22Rv1 (cell line): ENCODE measurements around the gene NCOR2.

Experiments used
- CTCF ChIP-seq: fragments of 450-650 bp; IDR thresholded peaks from 2 replicates; pipeline ENCODE4 v1.5.1; 2017; ENCODE audit warnings: mild to moderate bottlenecking
- ZFX ChIP-seq: fragments of 450-650 bp; IDR thresholded peaks from 2 replicates; pipeline ENCODE4 v1.6.1; 2017; ENCODE audit warnings: antibody characterized with exemption, borderline replicate concordance

- TF ChIP-seq CTCF (no peak), ZFX (no peak)
Measured at GRCh38 chr12:124593851-124594401, 26.5 kb upstream of the NCOR2 start.
